Neutrophil (primary cell): ENCODE measurements around the gene TSC22D4.

ENCODE experiments used
- H3K27ac ChIP-seq: fragments of 200-600 bp; sonication (generic); 2 replicates; pipeline ENCODE4 v1.5.1; 2016; ENCODE audit warnings: mild to moderate bottlenecking, moderate library complexity
- H3K27me3 ChIP-seq: fragments of 200-600 bp; sonication (generic); 2 replicates; pipeline ENCODE4 v1.6.0; 2016; ENCODE audit warnings: mild to moderate bottlenecking
- H3K36me3 ChIP-seq: fragments of 200-600 bp; sonication (generic); 2 replicates; pipeline ENCODE4 v1.5.1; 2017
- H3K4me1 ChIP-seq, 2 experiments: fragments of 200-600 bp in 1 of 2; sonication (generic) in 1 of 2; 1 replicate in 1 of 2; 2 replicates in 1 of 2; pipeline versions ENCODE4 v1.5.1 to v1.6.1; 2013 to 2016; ENCODE audit warnings: low read depth in 1 of 2, low read length in 1 of 2, mild to moderate bottlenecking in 1 of 2, moderate library complexity in 1 of 2; ENCODE audit not compliant: control insufficient read depth in 1 of 2, insufficient read depth in 1 of 2
- H3K4me3 ChIP-seq, 2 experiments: fragments of 200-600 bp in 1 of 2; sonication (generic) in 1 of 2; 1 replicate in 1 of 2; 2 replicates in 1 of 2; pipeline ENCODE4 v1.5.1; 2013 to 2016; ENCODE audit warnings: low read depth in 1 of 2, low read length in 1 of 2, mild to moderate bottlenecking in 1 of 2, moderate library complexity in 1 of 2
- H3K9me3 ChIP-seq: fragments of 200-600 bp; sonication (generic); 2 replicates; pipeline ENCODE4 v1.5.1; 2016
- CTCF ChIP-seq: fragments of 200-600 bp; sonication (generic); IDR thresholded peaks from 2 replicates; pipeline ENCODE4 v1.5.1; 2016; ENCODE audit warnings: antibody characterized with exemption

The TSC22D4 gene

GRCh38 chr7:100430493-100431285, 48.3 kb downstream of the TSC22D4 start:
- Histone ChIP-seq H3K4me3 (peak overlapping the region; percentile 95 to 98), H3K36me3 (peaks cover 26% of the 10 kb centered on the region), H3K27me3 (no peaks in the 10 kb centered on the region), H3K27ac (peak overlapping the region; percentile 98), H3K9me3 (no peaks in the 10 kb centered on the region), H3K4me1 (peaks cover 35 to 43% of the 10 kb centered on the region in 2 experiments)
- TF ChIP-seq CTCF = no peak

GRCh38 chr7:100429637-100430492, 49.1 kb downstream of the TSC22D4 start, which contains the start of gene MEPCE:
MEPCE (plus strand) TSS chr7:100429831; CDS start chr7:100430019, 188 bp downstream.
- Histone ChIP-seq H3K27ac (peak within 1 kb of the TSS; percentile 98), H3K36me3 (peaks cover 24% of the 10 kb centered on the region), H3K4me1 (peaks cover 26 to 35% of the 10 kb centered on the region in 2 experiments), H3K4me3 (peak within 1 kb of the TSS; percentile 95 to 98), H3K27me3 (no peaks in the 10 kb centered on the region), H3K9me3 (no peaks in the 10 kb centered on the region)
- TF ChIP-seq CTCF = no peak

GRCh38 chr7:100428967-100429636, 49.9 kb downstream of the TSC22D4 start:
- no peaks in the 10 kb centered on the region for H3K27me3 ChIP-seq
- peak; percentile 74 for TF ChIP-seq CTCF
- peak overlapping the region; percentile 98 for H3K27ac ChIP-seq
- H3K9me3 ChIP-seq = no peaks in the 10 kb centered on the region
- H3K36me3 ChIP-seq = peaks cover 16% of the 10 kb centered on the region
- peak overlapping the region; percentile 95 to 98 for H3K4me3 ChIP-seq
- H3K4me1 ChIP-seq = peaks cover 21 to 28% of the 10 kb centered on the region in 2 experiments

GRCh38 chr7:100428199-100428966, 50.6 kb downstream of the TSC22D4 start, which contains the start of gene ZCWPW1:
ZCWPW1 (minus strand) TSS chr7:100428703; CDS start chr7:100420649, 8,054 bp downstream.
- TF ChIP-seq CTCF = peak; percentile 13
- no peaks in the 10 kb centered on the region for H3K27me3 ChIP-seq
- peak within 1 kb of the TSS; percentile 98 for H3K27ac ChIP-seq
- peak within 1 kb of the TSS; percentile 95 to 98 for H3K4me3 ChIP-seq
- peaks cover 9% of the 10 kb centered on the region for H3K36me3 ChIP-seq
- no peaks in the 10 kb centered on the region for H3K9me3 ChIP-seq
- H3K4me1 ChIP-seq = peaks cover 21 to 28% of the 10 kb centered on the region in 2 experiments
